Inferior parietal cortex (tissue), 1 donor: ENCODE measurements around the gene PDGFA.
"Not testable (repeated sequence)": the region's sequence is repeated elsewhere in the genome, so short reads cannot be mapped to it uniquely, and the experiment has no call there.

Experiments
- DNase-seq: peaks from one replicate; pipeline ENCODE4 v3.0.0-alpha.2; 2016; ENCODE audit errors: extremely low spot score

The PDGFA gene

DNA sequence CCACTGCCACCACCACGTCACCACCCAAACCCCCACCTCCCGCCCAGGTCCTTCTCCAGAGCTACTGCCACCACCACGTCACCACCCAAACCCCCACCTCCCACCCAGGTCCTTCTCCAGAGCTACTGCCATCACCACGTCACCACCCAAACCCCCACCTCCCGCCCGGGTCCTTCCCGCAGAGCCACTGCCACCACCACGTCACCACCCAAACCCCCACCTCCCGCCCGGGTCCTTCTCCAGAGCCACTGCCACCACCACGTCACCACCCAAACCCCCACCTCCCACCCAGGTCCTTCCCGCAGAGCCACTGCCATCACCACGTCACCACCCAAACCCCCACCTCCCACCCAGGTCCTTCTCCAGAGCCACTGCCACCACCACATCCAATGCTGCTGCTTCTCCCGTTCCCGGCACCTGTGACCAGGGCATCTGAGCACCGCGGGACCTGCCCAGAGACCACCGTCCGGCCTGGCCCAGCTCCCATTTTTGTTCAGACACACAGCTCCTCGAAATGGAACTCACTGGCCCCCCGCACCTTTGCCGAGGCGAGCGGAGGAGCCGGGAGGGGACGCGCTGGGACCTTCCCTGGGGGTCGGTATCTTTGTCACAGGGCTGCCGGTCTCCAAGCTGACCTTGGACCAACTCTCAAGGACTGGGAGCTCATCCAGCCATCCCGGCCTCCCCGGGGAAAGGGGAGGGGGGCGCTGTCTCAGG lies 32.7 kb upstream of the PDGFA start:
- not testable (repeated sequence) for DNase-seq

DNA sequence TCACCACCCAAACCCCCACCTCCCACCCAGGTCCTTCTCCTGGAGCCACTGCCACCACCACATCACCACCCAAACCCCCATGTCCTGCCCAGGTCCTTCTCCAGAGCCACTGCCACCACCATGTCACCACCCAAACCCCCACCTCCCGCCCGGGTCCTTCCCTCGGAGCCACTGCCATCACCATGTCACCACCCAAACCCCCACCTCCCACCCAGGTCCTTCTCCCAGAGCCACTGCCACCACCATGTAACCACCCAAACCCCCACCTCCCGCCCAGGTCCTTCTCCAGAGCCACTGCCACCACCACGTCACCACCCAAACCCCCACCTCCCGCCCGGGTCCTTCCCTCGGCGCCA lies 31.9 kb upstream of the PDGFA start:
- DNase-seq: not testable (repeated sequence)

DNA sequence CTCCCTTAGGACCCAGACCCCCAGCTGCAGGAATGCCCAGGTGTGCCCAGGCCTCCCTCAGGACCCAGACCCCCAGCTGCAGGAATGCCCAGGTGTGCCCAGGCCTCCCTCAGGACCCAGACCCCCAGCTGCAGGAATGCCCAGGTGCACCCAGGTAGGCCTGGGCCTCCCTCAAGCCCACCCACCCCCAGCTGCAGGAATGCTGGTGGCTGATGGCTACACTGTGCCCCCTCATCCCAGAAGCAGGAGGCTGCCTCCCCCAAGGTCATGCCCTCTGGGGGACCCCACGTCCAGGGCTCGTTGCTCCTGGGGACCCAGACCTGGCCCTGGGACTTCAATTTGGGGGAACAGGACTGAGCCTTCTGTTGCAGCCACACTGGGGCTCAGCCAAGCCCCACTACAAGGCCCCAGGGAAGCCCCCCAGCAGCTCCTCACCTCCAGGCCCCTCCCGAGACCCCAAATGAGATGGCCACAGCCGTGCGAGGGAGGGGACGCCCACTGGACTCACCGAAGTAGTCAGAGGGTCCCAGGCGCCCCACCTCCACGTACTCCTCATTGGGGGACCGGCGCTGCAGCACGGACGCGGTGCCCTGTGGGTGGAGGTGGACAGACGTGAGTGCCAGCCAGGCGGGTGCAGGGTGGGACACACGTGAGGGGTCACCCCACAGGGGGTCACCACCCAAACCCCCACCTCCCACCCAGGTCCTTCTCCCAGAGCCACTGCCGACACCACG lies 31.4 kb upstream of the PDGFA start:
- DNase-seq: no peak

DNA sequence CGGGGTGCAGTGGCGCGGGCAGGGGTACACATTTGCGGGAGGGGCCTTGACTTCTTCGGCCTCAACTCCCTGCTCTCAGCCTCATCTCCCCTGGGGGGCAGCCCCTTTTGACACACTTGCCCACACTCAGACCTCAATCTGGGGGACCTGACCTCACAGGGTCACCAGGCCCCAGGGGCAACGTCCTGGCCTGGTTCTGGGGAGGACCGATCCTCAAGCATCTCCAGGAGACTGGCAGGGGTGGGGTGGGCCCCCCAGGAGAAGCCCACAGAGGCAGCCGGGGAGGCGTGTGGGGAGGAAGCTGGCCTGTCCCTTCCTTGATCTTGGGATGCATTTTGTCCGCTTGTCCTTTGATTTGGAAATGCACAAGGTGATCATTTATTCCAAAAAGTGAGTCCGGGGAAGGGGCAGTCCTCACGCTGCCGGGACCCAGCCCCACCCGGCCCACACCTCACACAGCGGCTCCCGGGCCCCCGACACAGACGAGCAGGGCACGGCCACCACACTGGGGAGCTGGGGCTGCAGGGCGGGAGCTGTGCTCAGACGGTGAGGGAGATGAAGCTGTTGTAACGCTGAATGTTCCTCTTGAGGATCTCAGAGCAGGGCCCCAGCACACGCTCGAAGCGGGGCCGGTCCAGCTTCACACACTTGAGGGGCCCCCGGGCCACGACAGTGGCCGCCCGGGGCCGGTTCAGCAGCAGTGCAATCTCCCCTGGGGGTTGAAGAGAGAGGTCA lies 30.4 kb upstream of the PDGFA start:
- no peak for DNase-seq

DNA sequence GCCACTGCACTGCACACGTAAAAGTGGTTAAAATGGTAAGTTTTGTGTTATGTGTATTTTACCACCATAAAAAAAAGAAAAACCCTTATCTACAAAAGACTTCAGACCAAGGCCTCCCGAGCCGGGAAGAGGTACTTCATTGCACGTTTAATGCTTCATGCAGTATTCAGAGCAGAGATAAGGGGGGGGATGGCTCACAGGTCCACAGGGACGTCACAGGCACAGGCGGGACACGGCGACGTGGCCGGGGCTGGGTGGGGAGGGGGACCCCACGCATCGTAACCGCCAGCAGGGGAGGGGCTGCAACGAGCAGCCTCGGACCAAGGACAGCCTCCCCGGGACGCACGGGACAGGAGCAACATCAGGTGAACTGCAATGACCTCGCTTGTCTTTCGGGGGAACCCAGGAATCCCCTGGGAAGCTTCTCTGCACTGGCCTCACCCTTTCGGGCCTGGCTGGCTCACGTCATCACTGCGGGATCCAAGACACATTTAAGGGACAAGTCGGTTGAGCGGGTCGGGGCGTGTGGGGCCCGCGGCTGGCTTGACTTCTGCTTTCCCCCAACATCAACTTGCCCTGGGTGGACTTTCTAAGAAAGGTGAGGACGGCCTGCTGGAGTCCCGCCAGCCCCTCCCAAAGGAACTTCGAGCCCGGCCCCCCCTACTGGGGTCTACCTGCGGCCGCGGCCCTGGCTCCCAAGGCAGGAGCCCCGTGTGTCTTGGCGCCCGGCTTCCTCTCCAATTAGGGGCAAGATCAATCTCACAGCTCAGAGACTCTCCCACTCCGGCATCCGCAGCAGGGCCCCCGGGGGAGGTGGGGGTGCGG lies 29.6 kb upstream of the PDGFA start:
- no peak for DNase-seq

DNA sequence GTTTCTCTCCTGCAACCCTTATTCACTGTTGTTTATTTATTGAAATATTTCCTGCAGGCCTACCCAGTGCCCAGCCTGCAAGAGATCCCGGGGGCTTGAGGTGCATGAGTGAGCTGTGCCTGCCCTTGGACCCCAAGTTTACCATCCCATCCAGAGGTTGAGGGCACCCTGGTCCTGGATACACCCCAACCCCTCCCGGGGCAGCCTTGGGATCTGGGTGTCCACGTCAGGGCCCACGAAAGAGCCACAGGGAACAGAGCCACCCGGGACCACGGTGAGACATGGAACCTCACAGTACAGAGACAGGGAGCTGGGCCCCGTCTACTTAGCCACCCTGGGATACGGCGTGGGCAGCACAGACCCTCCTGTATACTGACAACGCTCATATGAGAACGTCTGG lies 28.8 kb upstream of the PDGFA start:
- no peak for DNase-seq

DNA sequence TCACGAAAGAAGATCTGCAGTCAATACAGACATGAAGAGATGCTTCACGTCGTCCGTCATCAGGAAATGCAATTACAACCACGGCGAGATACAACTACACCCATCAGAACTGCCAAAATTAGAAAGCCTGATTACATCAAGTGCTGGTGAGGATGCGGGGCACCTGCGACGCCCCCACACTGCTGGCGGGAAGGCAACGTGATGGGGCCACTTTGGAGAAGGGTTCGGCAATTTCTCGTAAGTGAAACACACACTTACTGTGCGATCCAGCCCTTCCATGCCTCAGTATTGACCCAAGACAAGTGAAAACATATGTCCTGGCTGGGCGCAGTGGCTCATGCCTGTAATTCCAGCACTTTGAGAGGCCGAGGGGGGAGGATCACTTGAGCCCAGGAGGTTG lies 25.8 kb upstream of the PDGFA start:
- DNase-seq: no peak

DNA sequence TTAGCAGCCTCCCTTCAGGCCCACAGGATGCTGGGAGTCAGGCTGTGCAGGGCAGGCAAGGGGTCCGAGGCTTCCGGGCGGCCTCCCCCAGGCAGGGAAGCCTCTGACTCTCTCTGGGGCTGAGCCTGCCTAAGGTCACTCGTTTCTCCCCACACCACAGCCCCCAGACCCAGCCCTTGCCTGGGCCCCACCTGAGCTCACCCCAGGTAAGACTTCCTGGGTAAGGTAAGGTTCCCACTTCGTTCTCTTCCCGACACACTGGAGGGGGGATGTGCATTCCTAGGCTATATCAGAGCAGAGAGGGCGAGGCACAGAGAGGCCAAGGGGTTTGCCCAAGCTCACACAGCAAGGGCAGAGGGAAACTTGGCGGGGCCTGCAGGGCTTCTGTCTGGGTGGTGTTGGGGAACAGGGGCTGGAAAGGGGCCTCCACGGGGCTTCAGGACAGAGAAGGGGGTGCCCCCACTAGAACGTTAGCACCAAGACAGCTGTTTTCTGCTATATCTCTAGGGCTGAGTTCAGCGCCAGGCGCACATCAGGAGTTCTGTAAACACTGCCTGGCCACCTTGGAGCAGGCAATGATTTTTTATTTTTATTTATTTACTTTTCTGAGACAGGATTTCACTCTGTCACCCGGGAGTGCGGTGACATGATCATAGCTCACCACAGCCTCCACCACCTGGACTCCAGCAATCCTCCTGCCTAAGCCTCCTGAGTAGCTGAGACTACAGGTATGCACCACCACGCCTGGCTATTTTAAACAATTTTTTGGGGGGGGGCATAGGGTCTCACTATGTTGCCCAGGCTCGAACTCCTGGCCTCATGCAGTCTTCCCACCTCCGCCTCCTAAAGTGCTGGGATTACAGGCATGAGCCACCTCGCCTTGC lies 24.9 kb upstream of the PDGFA start:
- no peak for DNase-seq

DNA sequence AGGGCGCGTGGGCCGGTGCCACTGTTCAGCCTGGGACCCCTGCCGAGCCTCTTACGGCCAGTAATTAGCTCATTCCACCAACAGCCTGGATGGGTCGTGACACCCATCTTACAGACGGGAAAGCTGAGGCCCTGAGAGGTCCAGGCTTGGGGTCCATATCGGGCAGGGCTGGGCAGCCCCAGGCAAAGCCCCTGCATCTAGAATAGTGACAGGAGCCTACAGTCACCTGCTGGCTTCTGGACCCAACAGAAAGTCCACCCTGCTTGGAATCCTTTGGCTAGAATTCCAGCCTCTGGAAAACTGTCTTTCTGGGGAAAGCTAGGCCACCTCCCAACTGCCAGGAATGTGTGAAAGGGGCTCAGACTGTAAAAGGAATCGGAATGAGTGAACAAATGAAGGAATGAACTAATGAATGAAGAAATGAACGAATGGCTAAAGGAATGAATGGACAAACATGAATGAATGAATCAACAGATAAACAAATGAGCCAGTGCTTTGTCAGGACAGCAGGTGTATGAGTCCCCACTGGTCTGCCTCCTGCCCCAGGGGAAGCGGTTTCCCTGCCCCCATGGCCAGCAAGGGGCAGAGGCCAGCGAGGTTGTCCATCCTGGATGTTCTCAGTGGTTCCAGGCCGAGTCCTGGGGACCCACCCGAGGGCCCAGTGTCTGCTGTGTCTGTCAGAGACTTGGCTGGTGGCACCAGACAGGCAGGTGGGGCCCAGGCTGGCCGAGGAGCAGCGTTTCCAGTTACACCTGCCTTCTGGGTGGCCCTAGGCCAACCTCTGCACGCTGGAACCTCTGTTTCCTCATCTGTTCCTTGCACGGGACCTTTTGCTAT lies 24.1 kb upstream of the PDGFA start:
- no peak for DNase-seq

DNA sequence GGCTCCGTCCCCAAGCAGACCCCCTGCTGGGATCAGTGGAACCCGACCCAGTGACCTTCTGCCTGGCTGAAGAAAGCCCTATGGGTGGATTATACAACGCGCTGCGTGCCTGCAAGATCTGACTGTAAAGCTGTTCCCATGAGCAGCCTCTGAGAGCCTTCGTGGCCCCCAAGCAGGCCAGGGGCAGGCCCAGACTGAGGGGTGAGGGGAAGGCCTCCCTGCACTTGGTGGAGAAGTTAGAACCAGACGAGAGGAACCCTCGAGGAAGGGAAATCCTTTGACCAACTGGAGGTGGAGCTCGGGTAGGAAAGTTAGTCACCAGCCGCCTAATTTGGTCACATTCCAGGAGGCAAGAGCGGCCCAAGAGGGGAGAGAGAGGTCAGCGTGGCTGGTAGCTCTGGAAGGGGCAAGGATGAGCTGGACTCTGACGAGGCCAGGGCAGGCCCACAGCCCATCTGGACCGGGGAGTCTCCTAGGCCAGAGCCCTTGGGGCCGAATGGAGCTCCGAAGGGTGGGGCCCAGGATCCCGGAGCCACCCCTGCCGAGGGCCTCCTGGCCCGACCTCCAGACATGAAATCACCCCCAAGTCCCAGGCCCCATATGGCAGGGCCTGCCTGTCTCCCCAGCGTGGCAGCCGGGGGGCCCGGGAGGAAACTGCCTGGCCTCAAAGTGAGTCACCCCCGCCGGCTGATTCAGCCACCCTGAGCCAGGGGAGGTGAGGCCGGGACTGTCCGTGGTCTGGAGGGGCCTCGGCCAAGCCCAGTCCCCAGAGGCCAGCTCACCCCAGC lies 23.3 kb upstream of the PDGFA start:
- no peak for DNase-seq

DNA sequence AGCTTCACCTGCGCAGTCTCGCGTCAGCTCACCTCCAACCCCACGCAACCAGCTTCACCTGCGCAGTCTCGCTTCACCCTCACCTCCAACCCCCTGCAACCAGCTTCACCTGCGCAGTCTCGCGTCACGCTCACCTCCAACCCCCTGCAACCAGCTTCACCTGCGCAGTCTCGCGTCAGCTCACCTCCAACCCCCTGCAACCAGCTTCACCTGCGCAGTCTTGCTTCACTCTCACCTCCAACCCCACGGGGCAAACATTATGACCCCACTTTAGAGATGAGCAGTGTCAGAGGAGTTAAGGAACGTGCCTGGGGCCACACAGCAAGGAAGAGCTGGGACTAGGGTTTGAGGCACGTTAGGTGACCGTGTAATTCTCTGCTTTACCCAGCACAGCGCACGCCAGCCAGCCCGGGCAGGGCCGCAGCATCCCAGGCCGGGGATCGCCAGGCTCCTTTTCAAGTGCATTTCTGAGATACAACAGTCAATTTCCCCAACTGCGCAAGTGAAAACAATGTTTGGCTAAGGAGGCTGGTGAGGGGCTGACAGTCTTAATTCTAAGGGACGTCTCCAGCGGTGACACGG lies 22.6 kb upstream of the PDGFA start:
- DNase-seq: no peak

DNA sequence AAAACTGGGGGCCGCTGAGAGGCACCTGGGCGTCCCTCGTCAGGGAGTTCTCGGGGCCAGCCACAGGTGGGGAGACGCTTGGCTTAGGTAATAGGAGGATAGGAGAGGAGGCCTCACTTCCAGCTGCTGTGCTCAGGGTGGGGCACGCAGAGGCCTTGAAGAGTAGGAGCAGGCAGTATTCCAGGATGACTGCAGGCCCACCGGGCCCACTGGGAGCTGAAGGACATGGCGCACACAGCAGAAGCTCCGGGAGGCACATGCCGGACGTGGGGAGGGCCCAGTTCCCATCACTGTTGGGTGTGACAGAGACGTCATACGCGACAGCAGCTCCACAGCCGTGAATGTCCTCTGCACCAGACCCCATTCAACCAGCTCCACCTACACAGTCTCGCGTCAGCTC lies 22.0 kb upstream of the PDGFA start:
- no peak for DNase-seq

DNA sequence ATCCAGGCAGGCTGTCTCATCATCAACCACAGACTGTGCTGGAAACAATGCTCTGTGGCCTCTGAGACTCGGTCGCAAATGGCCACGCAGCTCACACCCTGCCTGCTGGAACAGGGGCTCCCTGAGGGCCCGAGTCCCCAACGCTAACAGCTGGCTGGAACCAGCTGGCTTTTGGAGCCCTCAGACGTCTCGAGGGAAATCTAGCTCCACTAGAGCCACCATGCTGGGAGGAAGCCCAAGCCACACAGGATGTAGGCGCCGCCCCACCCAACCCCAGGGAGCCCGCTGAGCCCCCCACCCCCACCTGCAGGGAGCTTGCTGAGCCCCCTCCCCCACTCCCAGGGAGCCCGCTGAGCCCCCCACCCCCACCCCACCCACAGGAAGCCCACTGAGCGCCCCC lies 21.4 kb upstream of the PDGFA start:
- DNase-seq: no peak

DNA sequence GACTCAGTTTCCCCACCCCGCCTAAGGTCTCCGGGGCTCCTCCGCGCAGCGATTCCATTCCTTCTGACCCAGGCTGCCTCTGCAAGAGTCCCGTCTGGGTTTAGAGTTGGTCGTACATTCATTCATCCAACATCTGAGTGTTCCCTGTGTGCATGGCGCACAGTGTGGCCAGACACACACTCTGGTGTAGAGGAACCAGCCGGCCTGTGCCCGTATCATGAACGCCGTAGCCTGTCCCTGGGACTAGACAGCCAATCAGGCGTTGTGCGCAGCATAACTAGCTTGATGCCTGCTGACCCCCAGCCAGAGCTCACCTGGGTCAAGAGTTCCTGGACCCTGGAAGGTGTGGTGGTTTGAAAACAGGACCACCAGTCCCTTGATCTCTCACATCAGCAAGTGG lies 20.9 kb upstream of the PDGFA start:
- no peak for DNase-seq

DNA sequence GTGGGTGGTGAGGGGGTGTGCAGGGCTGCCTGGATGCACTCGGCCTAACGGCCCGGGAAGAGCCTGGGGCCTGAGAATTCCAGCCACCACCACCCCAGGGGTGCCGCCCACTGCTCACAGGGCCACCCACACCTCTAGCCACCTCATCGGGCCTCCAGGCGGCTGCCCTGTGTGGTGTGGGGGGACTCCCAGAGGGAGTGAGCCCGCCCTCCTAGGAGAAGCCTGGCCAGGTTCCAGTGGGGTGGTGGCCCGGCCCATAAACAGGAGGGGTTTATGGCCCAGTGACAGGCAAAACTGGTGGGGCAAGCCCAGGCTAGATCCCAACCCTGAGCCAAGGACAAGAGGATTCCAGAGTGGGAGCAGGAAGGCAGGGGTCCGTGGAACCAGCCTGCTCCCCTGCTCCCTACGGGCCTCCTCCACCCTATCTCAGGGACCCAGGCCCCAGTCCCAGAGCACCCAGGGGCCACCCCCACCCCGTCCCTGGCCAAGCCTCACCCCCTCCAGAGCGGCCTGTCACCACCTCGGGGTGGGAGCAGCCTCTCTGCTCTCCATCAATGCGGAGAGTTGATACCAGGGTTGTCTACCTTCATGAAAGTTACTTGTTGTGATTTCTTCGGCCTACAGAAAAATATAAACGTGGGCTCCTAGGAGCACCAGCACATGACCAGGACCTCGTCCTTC lies 20.2 kb upstream of the PDGFA start:
- no peak for DNase-seq

DNA sequence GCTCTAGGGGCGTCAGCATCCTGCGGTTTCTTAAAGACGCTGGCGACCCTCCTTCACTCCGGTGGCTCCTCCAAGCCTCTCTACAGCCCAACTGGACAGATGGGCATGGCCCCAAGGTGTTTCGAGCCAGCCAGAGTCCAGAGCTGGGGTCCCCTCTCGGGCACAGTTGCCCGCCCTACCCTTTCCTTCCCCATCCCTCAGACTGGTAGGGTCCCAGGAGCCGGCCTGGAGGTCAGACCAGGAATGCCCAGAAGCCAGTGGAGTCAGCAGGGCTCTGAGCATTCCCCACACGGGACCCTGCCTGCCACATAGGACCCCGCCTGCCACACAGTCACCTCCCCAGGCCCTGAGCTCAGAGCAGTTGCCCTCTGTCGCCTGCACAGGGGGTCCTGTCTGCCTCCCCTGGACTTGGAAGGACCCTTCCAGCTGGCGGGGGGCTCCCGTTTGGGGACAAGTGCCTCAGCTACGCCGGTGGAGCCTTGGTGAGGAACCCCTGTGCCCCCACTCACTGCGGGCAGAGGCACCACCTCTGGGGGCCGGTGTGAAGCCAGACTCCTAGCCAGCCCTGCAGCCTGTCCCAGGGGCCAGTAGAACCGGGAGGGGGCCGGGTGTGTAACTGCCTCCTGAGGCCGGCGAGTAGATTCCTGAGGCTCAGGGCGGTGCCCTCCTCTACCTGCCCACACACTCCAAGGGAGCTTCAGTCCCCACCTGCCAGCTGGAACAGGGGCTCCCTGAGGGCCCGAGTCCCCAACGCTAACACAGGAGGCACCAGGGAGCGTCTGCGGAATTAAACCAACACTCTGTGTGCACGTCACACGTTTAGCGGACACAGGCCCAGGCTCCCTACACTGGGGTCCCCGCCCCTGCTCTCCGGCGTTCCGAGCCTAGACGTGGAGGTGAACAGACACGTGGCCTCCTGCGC lies 19.4 kb upstream of the PDGFA start:
- DNase-seq: no peak

DNA sequence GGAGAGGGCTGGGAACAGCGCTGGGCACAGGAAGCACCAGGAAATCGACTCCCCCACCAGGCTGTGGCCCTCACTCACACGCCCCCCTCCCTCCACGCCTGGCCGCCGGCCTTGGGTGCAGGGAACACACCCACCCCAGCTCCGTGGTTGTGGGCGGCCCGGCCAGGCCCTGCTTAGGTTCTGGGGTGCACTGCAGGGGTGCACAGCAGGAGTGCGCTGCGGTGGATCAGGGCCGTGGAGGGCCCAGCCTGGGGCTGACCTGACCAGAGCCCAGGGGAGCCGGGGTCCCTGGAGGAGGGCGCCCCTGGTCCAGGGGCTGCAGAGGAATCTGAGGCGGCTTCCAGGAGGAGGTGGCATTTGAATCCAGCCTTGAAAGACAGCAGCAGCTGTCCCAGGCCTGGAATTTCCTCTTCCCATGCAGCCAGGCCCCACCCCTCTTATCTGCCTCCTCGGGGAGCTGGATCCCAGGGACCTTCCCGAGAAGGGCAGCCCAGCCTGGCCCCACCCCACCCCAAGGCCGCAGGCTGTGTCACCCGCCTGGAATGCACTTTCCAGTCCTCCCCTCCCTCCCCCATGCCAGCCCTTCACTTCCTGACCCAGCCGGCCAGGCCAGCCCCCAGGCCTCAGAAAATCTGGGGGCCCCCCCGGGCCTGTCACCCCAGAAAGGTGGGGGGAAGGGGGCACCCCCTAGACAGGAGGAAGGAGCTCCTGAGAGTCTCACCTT lies 18.4 kb upstream of the PDGFA start:
- no peak for DNase-seq
